GM12891 (cell line): ENCODE data around the gene LMO7.

ENCODE experiments used
- PAX5 ChIP-seq: IDR thresholded peaks from 2 replicates; pipeline ENCODE4 v1.6.1; 2011; ENCODE audit warnings: low read length, moderate library complexity, mild to moderate bottlenecking; ENCODE audit not compliant: insufficient read depth, severe bottlenecking
- POLR2A ChIP-seq: IDR thresholded peaks from 2 replicates; pipeline ENCODE4 v1.6.1; 2011; ENCODE audit warnings: low read depth, low read length, control low read depth
- POLR2AphosphoS5 ChIP-seq: IDR thresholded peaks from 2 replicates; pipeline ENCODE4 v1.6.1; 2011; ENCODE audit warnings: low read depth, low read length, control low read depth
- SPI1 ChIP-seq: IDR thresholded peaks from 2 replicates; pipeline ENCODE4 v1.6.1; 2011; ENCODE audit warnings: low read depth, low read length, control low read depth
- TAF1 ChIP-seq: IDR thresholded peaks from 2 replicates; pipeline ENCODE4 v1.6.1; 2011; ENCODE audit warnings: low read depth, low read length, control low read depth

DNA sequence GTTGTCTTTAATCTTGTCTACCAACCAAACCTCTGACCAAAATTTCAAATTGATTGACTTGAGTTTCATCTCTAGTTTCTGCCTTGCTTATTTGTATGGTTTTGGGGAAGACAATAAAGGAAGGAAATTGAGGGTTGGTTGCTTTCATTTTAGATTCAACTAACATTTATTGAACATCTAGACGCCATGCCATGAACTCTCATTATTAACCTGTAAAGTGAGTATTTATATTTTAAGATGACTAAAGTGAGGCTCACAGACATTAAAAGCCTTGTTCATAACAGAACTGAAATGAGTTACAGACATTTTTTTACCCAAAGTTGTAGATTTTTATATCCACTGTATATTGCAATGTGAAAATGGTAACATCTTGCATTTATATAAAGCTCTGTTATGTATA is 239.3 kb downstream of the LMO7 start:
- TF ChIP-seq POLR2A: no peak
- no peak for TF ChIP-seq POLR2AphosphoS5
- TF ChIP-seq PAX5: no peak
- TF ChIP-seq TAF1: no peak
- no peak for TF ChIP-seq SPI1
